ENCODE results near the gene DLG2. TPM values are rescaled to one million over a fixed set of nuclear protein-coding genes. Genes with fewer than 3 reads are reported as not detected.

Gene DLG2
- total RNA-seq, 1 donor from 2014 or later, result 0.18 TPM

GRCh38 chr11:84532364-84532763 is 1094.8 kb downstream of the DLG2 start:
- DNase-seq (ENCODE audit: extremely low read depth, low read depth, low spot score), result no peak

GRCh38 chr11:84526250-84526649 is 1100.9 kb downstream of the DLG2 start:
- DNase-seq (ENCODE audit: extremely low read depth, low read depth, low spot score), result no peak

DNA sequence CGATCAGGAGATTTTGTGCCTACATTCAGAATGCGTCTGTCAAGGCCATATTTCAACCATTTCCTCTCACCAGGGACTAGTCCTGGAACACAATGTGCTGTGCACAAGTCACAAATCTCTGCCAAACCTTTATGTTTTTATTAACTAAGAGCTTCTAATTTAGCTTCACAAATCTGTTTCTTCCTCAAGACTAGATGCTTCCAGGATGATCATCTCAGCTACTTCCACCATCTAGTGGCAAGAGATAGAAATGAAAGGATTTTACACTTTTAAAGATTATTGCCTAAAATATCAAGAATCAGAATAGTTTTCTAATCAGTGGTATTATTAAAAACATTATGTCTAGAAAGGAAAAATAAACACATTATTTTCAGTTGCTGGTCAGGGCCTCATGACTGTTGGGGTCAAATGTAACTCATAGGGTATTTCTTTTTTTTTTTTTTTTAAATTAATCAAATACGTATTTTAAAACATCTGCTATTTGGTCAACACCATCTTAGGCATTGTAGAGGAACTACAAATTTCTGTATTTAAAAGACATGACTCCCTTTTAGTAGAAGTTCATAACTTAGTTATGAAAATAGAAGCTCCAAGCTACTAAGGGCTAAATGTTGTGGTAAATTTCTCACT is 1102.6 kb downstream of the DLG2 start:
- DNase-seq (ENCODE audit: extremely low read depth, low read depth, low spot score), result no peak

- DNase-seq (ENCODE audit: extremely low read depth, low read depth, low spot score), result no peak
Measured at GRCh38 chr11:84522331-84522730, 1104.8 kb downstream of the DLG2 start.

DNA sequence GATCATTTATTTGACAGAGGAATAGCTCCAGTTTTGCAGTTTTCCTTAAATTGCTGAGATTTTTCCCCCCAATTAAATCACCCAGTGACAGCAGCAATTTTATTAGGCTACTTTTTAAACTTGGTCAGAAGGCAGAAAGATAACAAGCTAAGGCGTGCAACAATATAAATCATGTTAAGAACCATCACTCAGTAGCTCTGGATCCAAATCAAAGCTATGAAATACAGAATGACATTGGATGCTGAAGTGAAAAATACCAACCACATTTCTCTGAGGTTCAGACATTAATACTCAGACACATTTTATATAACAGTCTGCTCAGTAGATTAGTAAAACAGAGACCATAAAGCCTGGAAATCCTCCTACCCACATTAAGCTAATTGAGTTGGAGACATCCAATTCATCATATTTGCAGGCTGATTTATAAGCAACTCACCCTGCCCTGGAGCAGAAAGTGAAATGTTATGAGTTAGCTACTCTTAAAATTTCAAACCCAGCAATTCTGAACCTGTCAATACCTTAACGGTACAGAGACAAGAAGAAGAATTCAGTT is 1108.4 kb downstream of the DLG2 start:
- DNase-seq (ENCODE audit: extremely low read depth, low read depth, low spot score), result no peak

- no peak for DNase-seq (ENCODE audit: extremely low read depth, low read depth, low spot score)
Measured at GRCh38 chr11:84514436-84514835, 1112.7 kb downstream of the DLG2 start.

- DNase-seq (ENCODE audit: extremely low read depth, low read depth, low spot score), result no peak
Measured at GRCh38 chr11:84503503-84503902, 1123.6 kb downstream of the DLG2 start.

- no peak for DNase-seq (ENCODE audit: extremely low read depth, low read depth, low spot score)
Measured at GRCh38 chr11:84501750-84502149, 1125.4 kb downstream of the DLG2 start.

GRCh38 chr11:84497981-84498411 is 1129.1 kb downstream of the DLG2 start:
- no peak for DNase-seq (ENCODE audit: extremely low read depth, low read depth, low spot score)

DNA sequence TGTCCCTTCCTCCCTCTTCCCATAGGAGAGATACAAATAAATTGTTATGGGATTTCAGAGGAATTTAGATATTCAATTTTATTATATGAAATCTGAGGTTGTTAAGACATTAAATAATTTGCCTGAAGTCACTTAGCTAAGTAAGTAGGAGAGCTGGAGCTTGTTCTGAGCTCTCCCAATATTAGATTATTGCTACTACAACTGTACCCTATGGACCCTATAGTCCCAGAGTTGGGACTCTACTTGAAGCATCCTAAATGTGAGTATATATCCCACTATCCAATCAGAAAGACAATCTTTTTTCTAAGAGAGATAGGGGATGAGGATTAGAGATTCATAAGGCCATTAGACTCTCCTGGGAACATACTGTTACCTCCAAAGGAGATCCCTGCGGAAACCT is 1130.0 kb downstream of the DLG2 start:
- DNase-seq (ENCODE audit: extremely low read depth, low read depth, low spot score), result no peak

DNA sequence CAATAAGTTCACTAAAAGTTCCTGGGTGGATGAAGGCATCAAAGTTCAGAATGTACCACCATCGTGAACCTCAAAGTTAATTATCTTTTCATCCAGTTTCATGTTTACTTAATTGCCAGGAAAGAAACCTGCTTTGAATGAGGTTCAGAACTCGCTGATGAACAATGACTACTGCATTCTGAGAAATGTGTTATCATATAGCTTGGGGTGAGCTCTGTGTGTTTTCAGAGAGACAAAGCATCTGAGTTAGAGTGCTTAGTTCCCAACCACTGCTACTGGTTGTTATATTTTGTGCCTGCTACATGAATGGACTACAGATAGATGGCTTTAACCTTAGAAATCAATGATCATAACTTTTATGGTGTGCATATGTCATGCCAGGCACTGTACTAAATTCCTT is 1131.0 kb downstream of the DLG2 start:
- DNase-seq (ENCODE audit: extremely low read depth, low read depth, low spot score), result no peak

- DNase-seq (ENCODE audit: extremely low read depth, low read depth, low spot score), result no peak
Measured at GRCh38 chr11:84480131-84480530, 1147.0 kb downstream of the DLG2 start.

DNA sequence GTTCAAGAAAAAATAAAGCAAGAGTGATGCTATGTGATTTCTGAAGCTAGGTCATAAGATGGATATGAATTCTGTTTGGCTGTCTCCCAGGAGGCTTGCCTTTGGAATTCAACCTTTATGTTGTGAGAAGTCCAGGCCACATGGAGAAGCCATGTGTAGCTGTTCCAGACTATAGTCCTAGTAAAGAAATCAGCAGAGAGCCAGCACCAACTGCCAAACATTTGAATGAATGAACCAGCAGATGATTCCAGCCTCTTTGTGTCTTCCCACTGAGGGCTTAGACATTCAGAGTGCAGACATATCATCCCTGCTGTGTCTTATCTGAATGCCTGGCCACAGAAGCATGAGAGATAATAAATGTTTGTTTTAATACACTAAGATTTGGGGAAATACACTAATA is 1150.6 kb downstream of the DLG2 start:
- no peak for DNase-seq (ENCODE audit: extremely low read depth, low read depth, low spot score)

DNA sequence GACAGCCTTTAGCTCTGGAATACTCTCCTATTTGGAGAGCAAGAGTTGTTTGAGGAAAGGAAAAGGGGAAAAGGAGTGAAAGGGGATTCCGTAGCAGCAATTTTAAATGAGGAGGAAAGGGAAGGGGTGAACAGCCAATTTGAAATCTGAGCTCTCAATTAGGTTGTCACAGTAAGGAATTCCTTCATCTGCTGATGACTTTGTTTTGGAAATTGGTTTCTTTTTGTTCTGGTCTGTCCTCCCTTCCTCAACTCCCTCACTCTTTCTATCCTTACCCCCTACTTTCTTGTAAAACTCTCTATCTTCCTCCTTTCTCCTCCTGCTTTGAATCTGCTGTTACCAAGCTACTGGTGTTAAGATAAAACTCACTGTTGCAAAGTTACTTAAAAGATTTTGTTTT is 1155.6 kb downstream of the DLG2 start:
- no peak for DNase-seq (ENCODE audit: extremely low read depth, low read depth, low spot score)

DNA sequence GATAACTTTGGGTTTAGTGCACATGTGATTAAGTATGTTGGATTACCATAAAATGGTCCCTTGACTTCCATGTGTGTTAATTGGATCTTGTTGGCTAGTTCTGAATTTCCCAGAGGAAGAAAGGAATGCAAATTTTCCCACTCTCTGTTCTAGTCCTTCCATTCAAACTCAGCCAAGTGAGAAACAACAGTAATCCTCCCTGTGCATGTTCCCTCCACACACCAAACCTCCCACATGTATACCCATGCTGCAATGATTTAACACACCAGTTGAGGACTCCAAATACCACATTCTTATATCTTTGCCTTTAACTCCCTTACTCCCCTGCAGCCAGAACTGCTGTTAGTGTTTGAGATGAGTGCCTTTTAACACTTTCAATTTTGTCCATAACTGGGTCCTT is 1158.9 kb downstream of the DLG2 start:
- no peak for DNase-seq (ENCODE audit: extremely low read depth, low read depth, low spot score)

GRCh38 chr11:84465040-84465439 is 1162.1 kb downstream of the DLG2 start:
- DNase-seq (ENCODE audit: extremely low read depth, low read depth, low spot score), result no peak

- DNase-seq (ENCODE audit: extremely low read depth, low read depth, low spot score), result no peak
Measured at GRCh38 chr11:84455691-84456090, 1171.5 kb downstream of the DLG2 start.

- DNase-seq (ENCODE audit: extremely low read depth, low read depth, low spot score), result no peak
Measured at GRCh38 chr11:84452211-84452610, 1174.9 kb downstream of the DLG2 start.

GRCh38 chr11:84438565-84438964 is 1188.6 kb downstream of the DLG2 start:
- DNase-seq (ENCODE audit: extremely low read depth, low read depth, low spot score), result no peak

DNA sequence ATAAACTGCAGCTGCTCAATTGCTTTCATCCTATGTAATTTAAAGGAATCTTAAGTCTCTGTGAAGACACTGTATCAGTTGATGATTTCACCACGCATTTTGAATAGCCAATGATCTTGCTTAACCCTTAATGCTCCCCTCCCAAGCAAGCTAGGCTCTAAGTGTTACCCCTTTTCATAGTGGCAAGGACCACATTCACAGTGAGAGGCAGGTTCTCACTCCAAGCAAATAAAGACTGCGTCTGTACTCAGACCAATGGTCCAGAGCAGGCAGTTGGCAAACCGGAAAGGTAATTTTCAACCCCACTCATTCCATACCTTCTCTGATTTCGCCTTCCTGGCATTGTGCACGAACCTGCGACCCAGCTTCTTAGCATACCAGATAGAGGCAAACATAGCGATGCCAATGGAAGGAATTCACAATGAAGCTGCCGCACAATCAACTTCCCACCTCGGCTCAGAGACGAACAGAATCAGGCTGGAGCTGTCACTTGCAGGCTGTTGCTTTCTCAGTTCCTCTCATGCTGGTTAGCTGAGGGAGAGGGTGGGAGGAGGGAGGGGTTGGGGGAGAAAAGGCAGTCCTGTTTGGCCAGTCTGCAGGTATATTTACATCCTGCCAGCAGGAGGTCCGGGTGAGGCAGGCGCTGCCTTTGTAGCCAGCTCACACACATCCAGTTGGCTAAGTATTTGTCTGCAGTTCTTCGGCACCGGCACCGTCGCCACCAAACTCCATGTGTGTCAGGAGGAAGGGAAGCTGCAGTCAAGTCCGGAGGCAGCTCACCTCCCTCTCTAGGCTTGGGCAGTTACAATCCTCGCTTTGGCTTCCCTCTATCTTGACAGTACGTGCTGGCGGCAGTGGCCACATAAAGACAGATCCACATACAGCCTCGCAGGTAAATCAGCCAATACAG is 1189.8 kb downstream of the DLG2 start:
- no peak for DNase-seq (ENCODE audit: extremely low read depth, low read depth, low spot score)

DNA sequence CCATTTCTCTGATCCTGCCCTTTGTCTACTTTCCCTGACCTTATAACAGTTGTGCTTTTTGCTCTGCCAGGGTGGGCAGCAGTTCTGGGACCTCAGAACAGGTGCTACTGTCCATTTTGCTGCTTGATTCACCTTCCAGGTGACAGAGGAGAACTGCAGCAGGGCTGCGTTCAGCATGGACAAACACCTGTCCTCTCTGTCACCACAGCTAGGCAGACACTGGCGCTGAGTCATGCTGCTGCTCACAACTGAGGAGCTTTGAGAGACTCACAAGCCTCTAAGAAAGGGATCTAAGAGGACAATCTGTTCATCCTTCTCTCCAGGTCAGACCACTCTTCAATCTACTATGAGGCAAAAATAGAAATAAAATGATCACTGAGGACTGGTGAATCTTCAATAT is 1196.5 kb downstream of the DLG2 start:
- no peak for DNase-seq (ENCODE audit: extremely low read depth, low read depth, low spot score)

DNA sequence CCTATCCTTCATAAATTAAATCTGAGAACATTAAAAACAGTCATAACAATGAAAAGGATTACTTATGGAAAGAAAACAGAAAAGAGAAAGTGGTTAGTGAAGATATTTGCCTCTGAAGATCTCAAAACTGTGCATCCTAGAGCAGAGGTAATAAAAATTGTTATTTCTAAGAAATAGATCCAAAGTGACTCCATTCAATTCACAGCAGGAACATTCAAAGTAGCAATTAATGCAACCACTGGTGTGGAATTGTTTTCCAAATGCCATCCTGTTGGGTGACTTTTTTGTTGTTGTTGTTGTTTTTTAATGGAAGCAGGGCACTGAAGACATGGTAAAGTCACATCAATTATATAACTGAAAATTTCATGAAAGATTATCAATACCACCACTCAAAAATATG is 1201.5 kb downstream of the DLG2 start:
- DNase-seq (ENCODE audit: extremely low read depth, low read depth, low spot score), result no peak

Data from glomerular endothelial cell (primary cell).